ENCODE results near the gene WBP1L.
A peak's percentile ranks its signal among the peaks of the same experiment; 100 is the strongest.
"Not testable (repeated sequence)": the region's sequence is repeated elsewhere in the genome, so short reads cannot be mapped to it uniquely, and the experiment has no call there.

Gene WBP1L

DNA sequence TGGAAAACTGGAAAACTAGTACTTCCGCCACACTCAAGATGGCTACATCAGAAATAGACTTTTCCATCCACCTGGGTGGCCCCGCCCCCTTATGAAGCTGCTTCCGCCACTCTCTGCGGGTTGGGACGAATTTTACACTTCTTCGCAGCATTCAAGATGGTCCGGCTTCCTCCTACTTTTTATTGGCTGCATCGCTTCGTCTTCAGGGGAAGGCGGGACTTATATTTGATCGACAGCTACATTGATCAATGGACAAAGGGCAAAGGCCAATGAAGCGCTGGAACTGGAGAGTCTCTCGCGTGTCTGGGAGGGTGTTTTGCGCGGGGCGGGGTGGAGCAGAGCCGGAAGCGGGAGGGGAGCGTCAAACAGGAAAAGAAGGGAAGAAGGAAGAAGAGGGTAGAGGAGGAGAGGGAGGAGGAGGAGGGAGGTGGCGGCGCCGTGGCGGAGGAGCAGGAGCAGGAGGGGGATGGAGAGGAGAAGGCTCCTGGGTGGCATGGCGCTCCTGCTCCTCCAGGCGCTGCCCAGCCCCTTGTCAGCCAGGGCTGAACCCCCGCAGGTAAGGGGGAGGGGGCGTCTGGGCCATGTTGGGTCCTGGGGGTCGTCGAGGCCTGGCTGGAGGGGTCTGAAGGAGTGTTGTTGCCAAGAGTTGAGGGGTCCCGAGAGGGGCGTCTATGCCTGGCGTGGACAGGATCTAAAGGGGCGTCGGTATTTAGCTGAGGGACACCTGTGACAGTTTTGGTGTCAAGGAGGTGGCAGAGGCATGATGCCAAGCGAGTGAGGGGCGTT is at the start of gene WBP1L:
Gene WBP1L, plus strand, starts transcription at position 361 of the 786 bp plus-strand sequence. Its CDS starts 106 bp downstream, at position 467.
- peak; percentile 84 to 85 for DNase-seq (ENCODE audit: low read depth in 1 of 2, low spot score in 1 of 2)

DNA sequence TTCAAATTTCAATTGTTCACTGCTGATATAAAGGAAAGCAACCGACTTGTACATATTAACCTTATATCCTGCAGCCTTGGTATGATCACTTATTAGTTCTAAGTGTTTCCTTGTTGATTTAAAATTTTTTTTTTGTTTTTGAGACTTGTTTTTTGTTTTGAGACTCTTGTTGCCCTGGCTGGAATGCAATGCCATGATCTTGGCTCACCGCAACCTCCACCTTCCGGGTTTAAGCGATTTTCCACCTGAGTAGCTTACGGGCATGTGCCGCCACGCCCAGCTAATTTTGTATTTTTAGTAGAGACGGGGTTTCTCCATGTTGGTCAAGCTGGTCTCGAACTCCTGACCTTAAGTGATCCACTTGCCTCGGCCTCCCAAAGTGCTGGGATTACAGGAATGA is 48.3 kb upstream of the WBP1L start:
- not testable (repeated sequence) for DNase-seq (ENCODE audit: low read depth in 1 of 2, low spot score in 1 of 2)

DNA sequence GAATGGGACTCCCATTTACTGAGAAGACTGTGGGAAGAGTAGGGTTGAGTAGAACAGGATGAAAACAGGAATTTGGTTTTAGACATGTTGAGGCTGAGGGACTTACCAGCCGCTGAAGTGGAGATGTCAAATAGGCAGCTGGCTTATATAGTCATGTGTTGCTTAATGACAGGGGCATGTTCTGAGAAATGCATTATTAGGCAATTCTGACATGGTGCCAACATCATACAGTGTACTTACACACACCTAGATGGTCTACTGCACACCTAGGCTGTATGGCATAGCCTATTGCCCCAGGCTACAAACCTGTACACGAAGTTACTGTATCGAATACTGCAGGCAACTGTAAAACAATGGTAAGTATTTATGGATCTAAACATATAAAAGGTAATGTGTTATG is 47.0 kb upstream of the WBP1L start:
- DNase-seq (ENCODE audit: low read depth in 1 of 2, low spot score in 1 of 2), result no peak

DNA sequence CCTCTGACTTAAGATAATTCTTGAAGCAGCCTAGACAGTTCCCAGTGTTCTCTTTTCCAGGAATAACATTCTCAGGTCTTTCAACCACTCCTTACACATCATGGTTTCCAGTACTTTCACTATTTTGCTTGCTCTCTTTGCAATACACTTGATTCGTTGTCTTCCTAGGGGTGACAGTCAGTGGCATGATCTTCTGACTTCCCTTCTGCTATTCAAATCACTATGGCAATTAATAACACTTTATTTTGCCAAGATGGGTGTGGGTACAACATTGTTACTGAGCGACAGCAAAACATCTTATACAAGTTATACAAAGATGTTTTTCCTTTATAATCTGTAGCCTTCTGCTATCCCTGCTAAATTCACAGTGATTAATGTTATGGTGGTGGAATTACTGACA is 44.9 kb upstream of the WBP1L start:
- DNase-seq (ENCODE audit: low read depth in 1 of 2, low spot score in 1 of 2), result no peak

DNA sequence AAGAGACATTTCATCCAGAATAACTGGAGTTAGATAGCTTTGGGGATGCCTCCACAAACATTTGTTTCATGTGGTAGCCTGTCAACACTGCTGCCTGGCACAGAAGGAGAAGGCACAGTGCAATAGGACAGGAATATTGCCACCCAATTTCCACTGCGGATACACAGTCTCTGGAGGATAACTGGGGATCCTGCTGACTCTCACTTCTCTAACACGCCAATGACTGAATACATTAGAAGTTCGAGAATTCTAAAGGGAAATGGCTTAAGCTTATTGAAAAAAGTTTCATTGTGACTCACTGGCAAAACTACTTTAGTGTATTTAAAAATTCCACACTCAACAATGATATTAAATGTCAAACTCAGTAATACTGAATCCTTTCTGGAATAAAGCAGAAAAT is 42.5 kb upstream of the WBP1L start:
- no peak for DNase-seq (ENCODE audit: low read depth in 1 of 2, low spot score in 1 of 2)

DNA sequence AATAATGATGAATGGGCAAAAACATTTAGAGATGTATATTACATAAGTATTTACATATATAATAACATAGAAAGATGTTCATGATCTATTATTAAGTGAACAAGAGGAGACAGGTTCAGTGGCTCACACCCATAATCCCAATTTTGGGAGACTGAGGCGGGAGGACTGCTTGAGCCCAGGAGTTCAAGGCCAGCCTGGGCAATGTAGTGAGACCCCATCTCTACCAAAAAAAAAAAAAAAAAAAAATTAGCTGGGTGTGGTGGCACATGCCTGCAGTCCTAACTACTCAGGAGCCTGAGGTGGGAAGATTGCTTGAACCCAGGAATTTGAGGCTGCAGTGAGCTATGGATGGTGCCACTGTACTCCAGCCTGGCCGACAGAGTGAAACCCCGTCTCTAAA is 42.0 kb upstream of the WBP1L start:
- DNase-seq (ENCODE audit: low read depth in 1 of 2, low spot score in 1 of 2), result no peak

DNA sequence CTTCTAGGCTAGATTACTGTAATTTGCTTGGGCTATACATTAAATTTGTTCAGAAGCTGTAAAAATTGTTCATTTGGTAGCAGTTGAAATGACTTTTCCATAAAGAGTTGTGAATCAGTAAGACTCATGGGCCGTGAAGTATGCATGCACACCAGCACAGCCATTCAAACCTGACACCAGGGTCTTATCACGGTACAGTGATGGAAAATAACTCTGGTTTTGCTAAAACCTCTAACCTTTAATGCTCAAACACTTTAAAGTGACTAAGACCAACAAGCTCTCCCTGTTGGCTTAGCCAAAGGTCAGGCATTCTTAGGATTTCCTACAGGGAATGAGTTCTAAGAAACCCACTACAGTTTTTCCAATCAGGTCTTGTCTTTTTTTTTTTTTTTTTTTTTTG is 41.0 kb upstream of the WBP1L start:
- DNase-seq (ENCODE audit: low read depth in 1 of 2, low spot score in 1 of 2), result no peak

DNA sequence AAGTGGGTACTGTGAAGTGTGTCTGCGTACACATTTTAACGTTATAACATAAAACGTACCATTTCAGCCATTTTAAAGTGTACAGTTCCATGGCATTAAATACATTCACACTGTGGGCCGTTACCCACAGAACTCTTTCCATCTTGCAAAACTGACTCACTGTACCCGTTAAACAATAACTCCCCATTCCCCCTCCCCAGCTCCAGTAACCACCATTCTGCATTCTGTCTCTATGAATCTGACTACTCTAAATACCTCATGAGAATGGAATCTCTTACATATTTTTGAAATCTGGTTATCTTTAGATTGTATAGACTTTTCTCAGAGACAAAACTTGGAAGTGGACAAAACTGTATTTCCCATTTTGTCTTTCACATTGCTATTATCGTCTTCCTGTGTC is 38.8 kb upstream of the WBP1L start:
- DNase-seq (ENCODE audit: low read depth in 1 of 2, low spot score in 1 of 2), result no peak

DNA sequence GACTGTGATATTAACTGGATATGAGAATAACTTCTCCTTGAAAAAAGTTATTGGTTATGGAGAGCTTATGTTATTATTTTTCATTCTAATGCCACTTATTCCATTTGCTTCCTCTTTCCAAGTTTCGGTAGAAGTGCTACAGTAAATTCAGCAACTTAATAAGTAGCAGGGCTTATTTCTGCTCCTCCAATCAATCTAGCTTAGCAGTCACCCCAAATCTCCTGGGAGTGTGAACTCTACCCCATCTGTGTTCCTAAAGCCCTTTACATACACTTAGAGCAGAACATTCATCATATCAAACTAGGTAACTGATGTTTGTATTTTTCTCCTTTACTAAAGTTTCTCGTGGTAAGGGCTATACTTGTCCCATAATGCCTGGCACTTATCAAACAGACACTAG is 38.2 kb upstream of the WBP1L start:
- DNase-seq (ENCODE audit: low read depth in 1 of 2, low spot score in 1 of 2), result no peak

DNA sequence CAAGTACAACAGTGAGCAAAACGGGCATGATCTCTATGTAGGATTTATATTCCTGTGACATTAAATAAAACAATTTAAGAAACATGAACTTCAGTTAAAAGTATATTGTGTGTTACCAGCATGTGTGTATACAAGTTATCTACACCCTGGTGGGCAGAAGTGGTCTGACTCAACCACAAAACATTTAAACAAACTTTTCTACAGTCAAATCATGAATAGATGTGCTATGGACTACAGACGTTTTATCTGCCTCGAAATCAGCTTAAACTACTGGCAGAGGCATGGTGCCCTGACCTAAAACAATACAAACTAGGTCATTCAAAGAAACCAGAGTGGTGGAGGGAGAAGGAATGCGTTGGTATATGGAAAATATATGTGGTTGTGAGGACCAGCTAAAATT is 33.1 kb upstream of the WBP1L start:
- no peak for DNase-seq (ENCODE audit: low read depth in 1 of 2, low spot score in 1 of 2)

DNA sequence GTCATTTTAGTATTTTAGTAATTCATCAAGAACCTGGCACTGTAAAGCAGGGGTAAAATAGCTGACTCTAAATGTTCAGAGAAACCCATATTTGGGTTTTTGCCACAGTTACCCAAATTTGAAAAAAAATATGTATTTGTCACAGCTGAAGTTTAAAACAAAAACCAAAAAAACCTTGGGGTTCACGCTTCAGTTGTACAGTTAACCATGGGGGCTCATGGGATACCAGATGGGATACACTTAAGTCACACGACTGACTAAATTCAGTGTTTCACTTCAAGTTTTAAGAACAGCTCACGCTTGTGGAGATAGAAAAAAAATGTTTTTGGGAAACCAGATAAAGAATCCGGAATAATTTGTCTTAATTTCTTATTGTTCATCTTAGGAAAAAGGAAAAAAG is 31.7 kb upstream of the WBP1L start:
- no peak for DNase-seq (ENCODE audit: low read depth in 1 of 2, low spot score in 1 of 2)

DNA sequence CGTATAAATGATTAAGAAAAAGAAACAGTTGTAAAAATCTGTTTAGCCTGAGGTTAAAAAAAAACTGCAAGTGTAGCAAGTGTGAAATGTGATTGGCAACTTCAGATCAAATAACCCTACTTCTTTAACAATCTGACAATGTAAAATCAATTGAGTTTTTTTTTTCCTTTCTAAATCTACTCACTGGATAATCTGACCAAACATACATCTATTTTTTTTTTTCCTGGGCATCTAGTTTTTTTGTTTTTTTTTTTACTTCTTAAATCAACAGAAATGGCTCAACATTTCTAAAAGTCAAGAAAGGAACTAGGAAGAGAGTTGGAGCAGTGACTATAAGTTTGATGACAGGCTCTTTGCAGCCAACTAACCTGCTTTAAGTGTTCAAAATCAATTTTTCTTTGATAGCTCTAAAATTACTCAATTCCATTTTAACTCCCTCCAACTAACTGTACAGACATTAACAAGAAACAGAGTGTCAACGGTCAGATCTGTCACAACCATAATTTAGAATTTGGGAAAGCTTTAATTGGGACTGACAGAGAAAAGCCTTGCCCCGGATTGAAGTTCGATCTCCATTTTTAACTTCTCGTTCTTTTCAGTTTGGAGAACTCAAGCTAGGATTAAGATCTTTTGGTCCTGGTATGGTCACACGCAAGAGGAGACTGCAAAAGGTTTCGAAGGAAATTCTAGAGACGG is 30.8 kb upstream of the WBP1L start:
- DNase-seq (ENCODE audit: low read depth in 1 of 2, low spot score in 1 of 2), result no peak

DNA sequence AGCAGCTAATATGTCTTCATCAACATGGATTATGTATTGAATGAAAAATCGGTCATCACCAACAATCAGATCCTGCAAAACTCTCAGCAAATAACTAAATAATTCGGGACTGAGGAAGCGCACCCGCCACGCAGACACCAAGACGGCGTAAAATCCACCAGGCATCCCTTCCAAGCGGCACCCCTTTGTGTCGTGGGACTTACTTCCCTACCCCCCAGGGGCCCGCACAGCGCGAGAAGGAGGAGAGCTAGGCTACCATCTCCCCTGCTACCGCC is 30.3 kb upstream of the WBP1L start:
- peak in 1 of 2 donors; percentile 45 for DNase-seq (ENCODE audit: low read depth in 1 of 2, low spot score in 1 of 2)

DNA sequence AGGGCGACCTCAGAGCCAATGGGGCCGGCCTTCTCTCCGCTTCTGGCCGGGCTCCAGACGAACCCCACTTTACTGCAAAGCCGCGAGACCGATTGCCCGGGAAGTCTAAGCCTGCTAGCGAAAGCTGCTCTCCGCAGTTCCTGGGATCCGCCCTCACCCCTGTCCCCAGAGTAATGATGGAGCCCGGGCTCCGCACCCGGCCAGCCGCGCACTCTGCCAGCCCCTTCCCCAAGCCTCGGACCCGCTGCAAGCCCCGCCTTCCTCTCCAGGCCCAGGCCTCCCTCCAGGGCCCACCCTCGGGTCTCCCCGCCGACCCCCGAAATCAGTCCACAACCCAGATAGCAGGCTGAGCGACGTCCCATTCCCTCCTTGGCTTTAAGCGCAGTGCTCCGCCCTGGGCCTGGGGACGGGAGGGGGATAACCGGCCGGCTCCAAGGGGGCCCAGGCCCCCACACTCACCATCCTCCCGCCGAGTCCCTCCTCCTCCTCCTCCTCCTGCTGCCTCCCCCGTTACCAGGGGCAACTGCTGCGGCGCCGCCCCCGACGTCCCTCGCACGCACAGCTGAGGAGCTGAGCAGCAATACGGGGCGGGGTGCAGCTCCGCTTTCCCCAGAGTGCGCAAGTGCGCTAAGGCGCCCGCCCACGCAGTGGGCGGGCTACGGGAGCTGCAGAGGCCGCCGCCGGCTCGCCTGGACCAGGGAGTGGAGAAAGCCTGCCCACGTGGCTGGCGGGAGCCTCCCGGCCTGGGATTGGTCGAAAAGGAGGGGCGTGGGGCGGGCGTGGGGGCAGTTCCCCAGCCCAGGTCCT is 29.7 kb upstream of the WBP1L start, which contains the start of gene ARL3:
Gene ARL3, minus strand, starts transcription at position 584 of the 807 bp plus-strand sequence. Its CDS starts 122 bp downstream, at position 462.
- peak; percentile 85 to 92 for DNase-seq (ENCODE audit: low read depth in 1 of 2, low spot score in 1 of 2)

DNA sequence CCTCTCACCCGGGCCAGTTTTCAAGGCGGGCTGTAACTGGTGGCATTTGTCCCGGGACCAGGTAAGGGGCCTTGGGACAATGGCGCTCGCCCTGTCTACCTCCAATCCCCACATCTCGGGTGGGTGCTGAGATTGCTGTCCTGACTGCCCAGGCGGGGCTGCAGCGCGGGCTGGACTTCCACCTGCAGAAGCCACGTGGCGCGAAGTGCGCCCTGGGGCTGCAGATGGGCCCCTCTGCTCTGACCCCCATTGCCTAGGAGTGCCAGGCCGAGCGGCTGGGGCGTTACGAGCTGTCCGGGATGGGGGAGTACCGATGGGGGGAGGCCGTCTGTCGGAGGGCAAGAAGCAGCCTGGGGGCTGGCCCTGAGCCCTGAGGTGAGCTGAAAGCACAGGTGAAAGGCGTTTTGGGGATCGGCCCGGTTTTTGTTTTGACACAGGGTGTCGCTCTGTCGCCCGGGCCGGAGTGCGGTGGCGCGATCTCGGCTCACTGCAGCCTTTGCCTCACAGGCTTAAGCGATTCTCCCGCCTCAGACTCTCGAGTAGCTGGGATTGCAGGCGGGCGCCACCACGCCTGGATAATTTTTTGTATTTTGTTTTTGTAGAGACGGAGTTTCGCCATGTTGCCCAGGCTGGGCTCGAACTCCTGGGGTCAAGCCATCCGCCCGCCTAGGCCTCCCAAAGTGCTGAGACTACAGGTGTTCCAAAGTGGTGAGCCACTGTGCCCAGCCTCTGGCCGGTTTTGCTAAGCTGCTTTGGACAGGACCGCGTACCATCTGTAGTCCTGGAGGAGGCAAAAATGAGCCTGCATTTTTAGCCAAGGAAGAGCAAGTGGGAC is 28.9 kb upstream of the WBP1L start, which contains the start of gene SFXN2:
Gene SFXN2, plus strand, starts transcription at position 16 of the 835 bp plus-strand sequence. CDS start 12,001 bp downstream, outside the sequence.
- peak; percentile 21 to 29 for DNase-seq (ENCODE audit: low read depth in 1 of 2, low spot score in 1 of 2)

DNA sequence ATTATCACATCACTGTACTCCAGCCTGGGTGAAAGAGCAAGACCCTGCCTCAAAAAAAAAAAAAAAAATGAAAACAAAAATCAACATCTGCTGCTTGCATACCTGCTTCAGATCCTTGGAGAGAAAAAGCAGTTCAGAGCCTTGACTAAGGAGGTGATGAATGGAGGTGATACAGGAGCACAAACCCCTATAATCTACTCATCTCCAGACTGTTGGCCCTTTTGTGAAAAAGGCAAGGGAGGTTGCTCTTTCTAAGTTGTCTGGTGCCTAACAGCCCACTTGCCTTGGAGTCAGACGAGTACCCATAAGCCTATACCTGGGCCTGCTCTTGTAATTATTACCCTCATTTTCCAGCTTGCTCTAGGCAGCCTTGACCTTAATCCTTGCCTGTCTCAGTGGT is 27.9 kb upstream of the WBP1L start:
- DNase-seq (ENCODE audit: low read depth in 1 of 2, low spot score in 1 of 2), result no peak

DNA sequence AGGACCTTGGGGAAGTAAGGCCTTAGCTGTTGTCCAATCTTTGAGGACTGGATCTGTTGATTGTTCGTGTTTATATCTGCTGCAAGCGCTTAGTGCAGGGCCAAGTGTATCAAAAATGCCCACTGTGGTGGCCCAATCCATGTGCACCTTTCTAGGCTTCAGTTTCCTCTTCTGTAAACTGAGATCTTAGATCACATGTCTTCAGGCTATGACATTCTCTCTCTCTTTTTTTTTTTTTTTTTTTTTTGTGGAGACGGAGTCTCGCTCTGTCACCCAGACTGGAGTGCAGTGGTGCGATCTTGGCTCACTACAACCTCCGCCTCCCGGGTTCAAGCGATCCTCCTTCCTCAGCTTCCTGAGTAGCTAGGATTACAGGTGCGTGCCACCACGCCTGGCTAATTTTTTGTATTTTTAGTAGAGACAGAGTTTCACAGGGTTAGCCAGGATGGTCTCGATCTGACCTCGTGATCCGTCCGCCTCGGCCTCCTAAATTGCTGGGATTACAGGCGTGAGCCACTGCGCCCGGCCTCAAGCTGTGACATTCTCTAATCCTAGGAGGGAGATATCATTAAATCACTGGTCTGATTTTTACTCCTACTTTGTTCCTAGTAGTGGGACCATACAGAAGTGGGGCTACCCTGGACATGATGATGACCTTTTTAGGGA is 26.7 kb upstream of the WBP1L start:
- DNase-seq (ENCODE audit: low read depth in 1 of 2, low spot score in 1 of 2), result not testable (repeated sequence)

DNA sequence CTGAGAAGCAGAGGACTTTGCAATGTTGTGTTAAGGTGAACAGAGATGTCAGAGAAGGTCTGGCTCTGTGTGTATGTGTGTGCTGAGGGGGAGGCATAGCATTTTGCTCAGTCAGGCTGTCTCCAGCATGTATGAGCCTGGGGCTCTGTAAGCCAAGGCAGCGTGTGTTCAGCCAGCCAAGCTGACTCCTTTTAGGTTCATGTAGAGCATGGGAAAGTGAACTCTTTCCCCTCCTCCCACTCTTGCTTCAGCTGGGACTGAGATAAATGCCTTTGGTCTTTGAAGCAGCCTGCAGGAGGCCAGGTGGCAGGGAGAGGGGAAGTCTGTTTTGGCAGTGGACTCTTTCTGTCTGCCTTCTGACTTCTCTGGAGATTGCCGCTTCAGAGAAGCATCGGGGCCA is 25.5 kb upstream of the WBP1L start:
- DNase-seq (ENCODE audit: low read depth in 1 of 2, low spot score in 1 of 2), result no peak

DNA sequence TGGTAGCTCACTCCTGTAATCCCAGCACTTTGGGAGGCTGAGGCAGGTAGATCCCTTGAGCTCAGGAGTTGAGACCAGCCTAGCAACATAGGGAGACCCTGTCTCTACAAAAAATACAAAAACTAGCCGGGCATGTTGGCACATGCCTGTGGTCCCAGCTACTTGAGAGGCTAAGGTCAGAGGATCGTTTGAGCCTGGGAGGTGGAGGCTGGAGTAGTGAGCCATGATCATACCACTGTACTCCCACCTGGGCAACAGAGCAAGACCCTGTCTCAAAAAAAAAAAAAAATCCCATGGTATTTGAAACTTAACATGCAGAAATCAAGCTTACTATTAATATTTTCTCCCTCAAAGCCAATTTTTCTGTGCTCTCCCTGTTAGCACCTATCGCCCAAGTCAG is 23.4 kb upstream of the WBP1L start:
- no peak for DNase-seq (ENCODE audit: low read depth in 1 of 2, low spot score in 1 of 2)

DNA sequence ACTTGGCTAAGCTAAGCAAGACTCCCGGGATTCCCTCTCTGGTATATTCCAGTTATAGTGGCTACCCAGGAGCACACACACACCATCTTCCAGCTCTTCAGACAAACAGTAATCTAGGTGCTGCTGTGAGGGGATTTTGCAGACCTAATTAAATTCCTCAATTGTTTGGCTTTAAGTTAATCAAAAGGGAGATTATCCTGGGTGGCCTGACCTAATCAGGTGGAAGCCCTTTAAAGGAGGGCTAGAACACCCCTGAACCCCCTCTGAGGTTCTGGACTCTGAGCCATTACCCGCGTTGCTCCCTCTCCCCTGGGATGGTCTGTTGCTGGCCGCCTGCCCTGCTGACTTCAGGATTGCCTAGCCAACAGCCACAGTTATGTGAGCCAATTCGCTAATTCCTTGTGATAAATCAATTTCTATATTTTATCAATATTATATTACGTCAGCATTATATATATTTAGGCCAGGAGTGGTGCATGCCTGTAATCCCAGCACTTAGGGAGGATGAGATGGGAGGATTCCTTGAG is 22.9 kb upstream of the WBP1L start:
- no peak for DNase-seq (ENCODE audit: low read depth in 1 of 2, low spot score in 1 of 2)
